Measurements from ENCODE around the gene FNDC5.
"Not testable (repeated sequence)": the region's sequence is repeated elsewhere in the genome, so short reads cannot be mapped to it uniquely, and the experiment has no call there.

Gene FNDC5

DNA sequence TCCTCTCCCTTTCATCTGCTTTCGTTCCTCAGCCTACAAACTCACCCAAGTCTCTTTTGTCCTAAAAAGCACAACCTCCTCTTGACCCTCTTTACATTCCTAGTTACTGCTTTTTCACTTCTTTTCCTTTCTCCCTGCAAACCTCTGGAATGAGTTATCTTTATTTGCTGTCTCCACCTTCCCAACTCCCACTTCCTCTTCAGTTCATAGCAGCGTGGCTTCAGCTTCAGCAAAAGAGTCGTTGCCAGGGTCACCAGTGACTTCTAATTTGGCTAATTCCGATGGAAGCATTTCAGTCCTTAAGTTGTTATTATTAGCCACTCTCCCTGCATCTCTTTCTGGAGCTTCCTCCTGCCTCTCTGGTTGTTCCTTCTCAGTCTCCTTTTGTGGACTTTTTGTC, 36.7 kb upstream of the FNDC5 start:
- TF ChIP-seq, protein P1, sequence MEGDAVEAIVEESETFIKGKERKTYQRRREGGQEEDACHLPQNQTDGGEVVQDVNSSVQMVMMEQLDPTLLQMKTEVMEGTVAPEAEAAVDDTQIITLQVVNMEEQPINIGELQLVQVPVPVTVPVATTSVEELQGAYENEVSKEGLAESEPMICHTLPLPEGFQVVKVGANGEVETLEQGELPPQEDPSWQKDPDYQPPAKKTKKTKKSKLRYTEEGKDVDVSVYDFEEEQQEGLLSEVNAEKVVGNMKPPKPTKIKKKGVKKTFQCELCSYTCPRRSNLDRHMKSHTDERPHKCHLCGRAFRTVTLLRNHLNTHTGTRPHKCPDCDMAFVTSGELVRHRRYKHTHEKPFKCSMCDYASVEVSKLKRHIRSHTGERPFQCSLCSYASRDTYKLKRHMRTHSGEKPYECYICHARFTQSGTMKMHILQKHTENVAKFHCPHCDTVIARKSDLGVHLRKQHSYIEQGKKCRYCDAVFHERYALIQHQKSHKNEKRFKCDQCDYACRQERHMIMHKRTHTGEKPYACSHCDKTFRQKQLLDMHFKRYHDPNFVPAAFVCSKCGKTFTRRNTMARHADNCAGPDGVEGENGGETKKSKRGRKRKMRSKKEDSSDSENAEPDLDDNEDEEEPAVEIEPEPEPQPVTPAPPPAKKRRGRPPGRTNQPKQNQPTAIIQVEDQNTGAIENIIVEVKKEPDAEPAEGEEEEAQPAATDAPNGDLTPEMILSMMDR (IDR thresholded peaks at IDR 0.05; ENCODE audit: extremely low read depth, missing control alignments): no peak
- no peak for DNase-seq (ENCODE audit: low spot score)

- DNase-seq (ENCODE audit: low spot score): no peak
- TF ChIP-seq, protein P1 (IDR thresholded peaks at IDR 0.05; ENCODE audit: extremely low read depth, missing control alignments): no peak
These were observed 35.9 kb upstream of the FNDC5 start for GRCh38 chr1:32906654-32907053.

GRCh38 chr1:32905588-32905987, 34.9 kb upstream of the FNDC5 start:
- DNase-seq (ENCODE audit: low spot score): not testable (repeated sequence)

DNA sequence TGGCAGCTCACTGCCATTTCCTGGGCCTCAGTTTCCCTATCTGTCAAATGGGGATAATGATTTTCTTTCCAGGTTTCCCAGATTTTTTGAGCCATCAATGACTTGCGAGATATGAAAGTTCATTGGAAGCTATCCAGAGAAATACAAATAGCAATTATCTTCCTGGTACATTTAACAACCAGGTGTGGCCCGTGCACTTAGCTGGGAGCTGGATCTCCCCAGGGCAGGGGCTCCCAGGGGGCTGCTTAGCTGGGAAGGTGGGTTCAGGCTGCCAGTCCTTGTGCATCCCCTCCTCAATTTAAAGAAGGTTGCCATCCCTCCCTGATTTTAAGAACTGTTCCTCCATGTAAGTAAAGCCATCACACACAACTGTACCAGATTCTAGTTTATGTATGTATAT, 34.1 kb upstream of the FNDC5 start:
- TF ChIP-seq, protein P1 (IDR thresholded peaks at IDR 0.05; ENCODE audit: extremely low read depth, missing control alignments): no peak
- DNase-seq (ENCODE audit: low spot score): no peak

DNA sequence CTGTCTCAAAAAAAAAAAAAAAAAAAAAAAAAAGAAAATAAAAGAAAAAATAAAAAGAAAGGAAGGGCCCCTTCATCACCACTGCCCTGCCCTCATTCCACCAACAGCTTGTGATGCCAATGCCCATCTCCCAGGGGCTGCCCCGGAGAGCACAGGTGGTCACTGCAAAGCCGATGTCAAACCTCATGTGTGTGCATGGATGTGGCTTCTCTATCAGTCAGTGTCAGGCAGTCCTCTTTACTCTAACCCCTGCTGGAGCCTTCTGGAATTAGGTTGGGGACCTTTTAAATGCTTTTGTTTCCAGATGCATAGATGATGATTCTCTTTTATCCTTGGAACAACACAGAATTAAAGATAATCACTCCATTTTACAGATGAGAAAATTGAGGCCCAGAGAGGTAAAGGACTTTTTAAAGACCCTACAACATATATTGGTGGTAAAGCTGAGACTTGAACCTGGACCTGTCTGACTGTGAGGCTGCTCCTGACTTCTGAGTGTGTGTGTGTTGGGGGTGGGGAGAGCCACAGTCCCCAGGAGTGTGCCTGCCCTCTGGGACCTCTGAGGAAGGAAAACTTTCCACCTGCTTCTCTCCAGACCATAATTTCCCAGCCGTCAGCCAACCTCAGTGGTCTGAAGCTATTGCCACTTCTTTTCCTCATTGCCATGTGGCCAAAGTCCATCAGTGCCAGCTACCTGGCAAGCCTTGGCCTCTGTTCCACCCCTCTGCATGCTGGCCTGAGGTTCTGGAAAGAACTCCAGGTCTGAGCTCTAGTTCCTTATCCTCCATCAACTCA, 33.5 kb upstream of the FNDC5 start:
- TF ChIP-seq, protein P1 (IDR thresholded peaks at IDR 0.05; ENCODE audit: extremely low read depth, missing control alignments): no peak
- peak; percentile 18 for DNase-seq (ENCODE audit: low spot score)

GRCh38 chr1:32902535-32902920, 31.8 kb upstream of the FNDC5 start:
- peak; percentile 16 for DNase-seq (ENCODE audit: low spot score)
- TF ChIP-seq, protein P1 (IDR thresholded peaks at IDR 0.05; ENCODE audit: extremely low read depth, missing control alignments): no peak

DNA sequence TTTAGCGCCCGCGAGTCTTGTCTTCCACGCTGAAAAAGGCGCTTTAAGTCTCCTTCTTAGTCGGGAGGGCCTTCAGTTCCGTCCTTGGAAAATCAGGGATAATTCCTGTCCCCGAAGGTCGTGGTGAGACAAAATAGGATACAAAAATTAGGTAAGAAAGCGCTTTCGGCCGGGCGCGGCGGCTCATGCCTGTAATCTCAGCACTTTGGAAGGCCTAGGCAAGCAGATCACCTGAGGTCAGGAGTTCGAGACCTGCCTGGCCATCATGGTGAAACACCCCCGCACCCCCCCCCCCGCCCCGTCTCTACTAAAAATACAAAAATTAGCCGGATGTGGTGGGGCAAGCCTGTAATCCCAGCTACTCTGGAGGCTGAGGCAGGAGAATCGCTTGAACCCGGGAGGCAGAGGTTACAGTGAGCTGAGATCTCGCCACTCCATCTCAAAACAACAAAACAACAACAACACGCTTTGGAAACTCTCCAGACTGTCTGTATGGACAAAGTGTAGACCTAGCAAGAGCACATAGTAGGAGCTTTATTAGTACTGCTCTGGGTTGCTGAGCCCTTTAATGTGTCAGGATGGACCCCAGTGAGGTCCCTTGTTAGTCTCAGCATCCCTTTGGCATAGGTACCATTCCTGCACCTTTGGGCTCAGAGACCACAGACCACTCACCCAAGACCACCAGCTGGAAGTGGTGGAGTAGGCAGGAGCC, 31.3 kb upstream of the FNDC5 start:
- TF ChIP-seq, protein P1 (IDR thresholded peaks at IDR 0.05; ENCODE audit: extremely low read depth, missing control alignments): no peak
- DNase-seq (ENCODE audit: low spot score): peak; percentile 14

Data from GM20000 (cell line).